GM18520 (cell line): ENCODE results near the gene PRKCA.

Source experiments
- ATAC-seq: cut with Tn5 transposase; IDR thresholded peaks from one replicate; pipeline ENCODE4 v1.9.1; 2021; ENCODE audit not compliant: unreplicated experiment

PRKCA gene

GRCh38 chr17:66507982-66508760, 205.8 kb downstream of the PRKCA start:
- ATAC-seq, result no peak

GRCh38 chr17:66508896-66509844, 206.8 kb downstream of the PRKCA start:
- ATAC-seq, result no peak

GRCh38 chr17:66509926-66510325, 207.5 kb downstream of the PRKCA start:
- no peak for ATAC-seq

- no peak for ATAC-seq
These were observed 208.7 kb downstream of the PRKCA start for GRCh38 chr17:66511135-66511534.

GRCh38 chr17:66514227-66514806, 211.9 kb downstream of the PRKCA start:
- no peak for ATAC-seq

- ATAC-seq, result no peak
These were observed 213.6 kb downstream of the PRKCA start for GRCh38 chr17:66515974-66516373.

GRCh38 chr17:66517336-66518009, 215.1 kb downstream of the PRKCA start:
- no peak for ATAC-seq

- ATAC-seq, result no peak
These were observed 215.7 kb downstream of the PRKCA start for GRCh38 chr17:66518108-66518507.

- no peak for ATAC-seq
These were observed 216.3 kb downstream of the PRKCA start for GRCh38 chr17:66518677-66519076.

GRCh38 chr17:66519154-66519553, 216.7 kb downstream of the PRKCA start:
- ATAC-seq, result no peak

- no peak for ATAC-seq
These were observed 218.6 kb downstream of the PRKCA start for GRCh38 chr17:66520999-66521398.

- ATAC-seq, result no peak
These were observed 220.3 kb downstream of the PRKCA start for GRCh38 chr17:66522591-66523272.

- ATAC-seq, result no peak
These were observed 221.2 kb downstream of the PRKCA start for GRCh38 chr17:66523378-66524200.

GRCh38 chr17:66524877-66525276, 222.5 kb downstream of the PRKCA start:
- no peak for ATAC-seq

GRCh38 chr17:66525338-66525737, 222.9 kb downstream of the PRKCA start:
- no peak for ATAC-seq

- ATAC-seq, result no peak
These were observed 224.4 kb downstream of the PRKCA start for GRCh38 chr17:66526827-66527226.

GRCh38 chr17:66527335-66527734, 224.9 kb downstream of the PRKCA start:
- no peak for ATAC-seq

- ATAC-seq, result no peak
These were observed 229.5 kb downstream of the PRKCA start for GRCh38 chr17:66531851-66532295.

- no peak for ATAC-seq
These were observed 231.2 kb downstream of the PRKCA start for GRCh38 chr17:66533572-66533971.

- ATAC-seq, result no peak
These were observed 231.6 kb downstream of the PRKCA start for GRCh38 chr17:66533986-66534385.
